Caco-2 (cell line): ENCODE measurements around the gene FXYD7. TPM values are rescaled to one million over a fixed set of nuclear protein-coding genes. Genes with fewer than 3 reads are reported as not detected.

Experiments
- BruUV-seq: library from RNA; stranded (reverse); fragments of 400-500 nt; replicated peaks from 2 replicates; lab custom pipeline; 2021; lab: Mats Ljungman, UMichigan
- CTCF ChIA-PET: fragments of 300-600 bp; sonication (Branson Sonifier 250); formaldehyde crosslinking; loops from one replicate; lab custom pipeline; 2022; ENCODE audit warnings: antibody characterized with exemption; lab: Charles Lee
- POLR2A ChIA-PET: fragments of 300-600 bp; sonication (Branson Sonifier 250); formaldehyde crosslinking; loops from one replicate; lab custom pipeline; 2022; ENCODE audit warnings: antibody characterized with exemption; lab: Charles Lee
- DNase-seq, 2 experiments: peaks; one replicate each; pipeline versions ENCODE4 v3.0.0 to v3.0.0-alpha.2; 2020 to 2022
- H3K27me3 ChIP-seq: replicated peaks from 2 replicates; pipeline ENCODE4 v1.6.0; 2011; ENCODE audit warnings: low read length; ENCODE audit not compliant: control insufficient read depth, insufficient read depth
- H3K36me3 ChIP-seq: 2 replicates; pipeline ENCODE4 v1.5.1; 2011; ENCODE audit warnings: low read length; ENCODE audit not compliant: control insufficient read depth, insufficient read depth
- H3K4me1 ChIP-seq: fragments of 250-450 bp; sonication (Bioruptor Pico); 2 replicates; pipeline ENCODE4 v1.5.1; 2020; ENCODE audit warnings: mild to moderate bottlenecking
- H3K4me3 ChIP-seq: 2 replicates; pipeline ENCODE4 v1.5.1; 2011; ENCODE audit warnings: low read depth, mild to moderate bottlenecking, control low read depth, low read length
- H3K9me3 ChIP-seq: fragments of 250-450 bp; sonication (Bioruptor Pico); 2 replicates; pipeline ENCODE4 v1.5.1; 2020; ENCODE audit warnings: mild to moderate bottlenecking, moderate library complexity
- H3K27ac Mint-ChIP-seq: one replicate; pipeline ENCODE4 v1.8.0; 2022; ENCODE audit warnings: mixed read lengths; ENCODE audit not compliant: unreplicated experiment
- H3K27me3 Mint-ChIP-seq: one replicate; pipeline ENCODE4 v1.8.0; 2022; ENCODE audit warnings: mixed read lengths; ENCODE audit not compliant: insufficient read depth, unreplicated experiment
- H3K36me3 Mint-ChIP-seq: one replicate; pipeline ENCODE4 v1.8.0; 2022; ENCODE audit warnings: mild to moderate bottlenecking, mixed read lengths; ENCODE audit not compliant: insufficient read depth, unreplicated experiment
- H3K4me1 Mint-ChIP-seq: one replicate; pipeline ENCODE4 v1.8.0; 2022; ENCODE audit warnings: low read depth, mixed read lengths; ENCODE audit not compliant: unreplicated experiment
- H3K4me3 Mint-ChIP-seq: one replicate; pipeline ENCODE4 v1.8.0; 2022; ENCODE audit warnings: mild to moderate bottlenecking, moderate library complexity, mixed read lengths; ENCODE audit not compliant: unreplicated experiment
- H3K9me3 Mint-ChIP-seq: one replicate; pipeline ENCODE4 v1.8.0; 2022; ENCODE audit warnings: mixed read lengths; ENCODE audit not compliant: unreplicated experiment
- CTCF ChIP-seq, 2 experiments: fragments of 200-600 bp in 1 of 2; IDR thresholded peaks; 1 replicate in 1 of 2; 2 replicates in 1 of 2; pipeline versions ENCODE4 v1.5.1 to v1.8.0; 2011 to 2022; ENCODE audit warnings: antibody characterized with exemption in 1 of 2, control low read depth in 1 of 2, inconsistent platforms in 1 of 2, low read depth in 1 of 2, low read length in 1 of 2, mild to moderate bottlenecking in 1 of 2, moderate library complexity in 1 of 2; ENCODE audit not compliant: insufficient read depth in 1 of 2, severe bottlenecking in 1 of 2, unreplicated experiment in 1 of 2
- intact Hi-C: fragments of 100-400 bp; cut with micrococcal nuclease; formaldehyde crosslinking; loops from one replicate; pipeline ENCODE4 v1.10.0; 2022; ENCODE audit not compliant: unreplicated experiment
- total RNA-seq: library from RNA; stranded (reverse); gene quantifications from 2 replicates; pipeline ENCODE4 v1.2.3, GENCODE V29; 2022

The FXYD7 gene
- total RNA-seq, 1 experiment from 2014 or later, result not detected

- TF ChIP-seq CTCF (IDR thresholded peaks at IDR 0.05; ENCODE audit: insufficient read depth in 1 of 2, low read depth in 1 of 2, low read length in 1 of 2, severe bottlenecking in 1 of 2, unreplicated experiment in 1 of 2), result no peak
- no peaks in the 10 kb centered on the region for H3K9me3 Mint-ChIP-seq
- H3K27me3 Mint-ChIP-seq, result no peaks in the 10 kb centered on the region
- no TSS peak for BruUV-seq
- Histone ChIP-seq H3K36me3 (no peaks in the 10 kb centered on the region), H3K9me3 (no peaks in the 10 kb centered on the region; the same call in 1 of the 2 replicates), H3K4me1 (peaks cover 9% of the 10 kb centered on the region; the same call in 1 of the 2 replicates), H3K4me3 (no peak overlapping the region), H3K27me3 (no peaks in the 10 kb centered on the region)
- H3K4me1 Mint-ChIP-seq, result peaks cover 7% of the 10 kb centered on the region
- ChIA-PET POLR2A (no interaction called here), CTCF (no interaction called here)
- DNase-seq, result no peak
- no peaks in the 10 kb centered on the region for H3K36me3 Mint-ChIP-seq
- no peak overlapping the region for H3K4me3 Mint-ChIP-seq
- intact Hi-C loops, result no loop called here
- no peak overlapping the region for H3K27ac Mint-ChIP-seq
These were observed 60.0 kb downstream of the FXYD7 start for GRCh38 chr19:35202722-35203688.

Other genes starting within 250 kb of the FXYD7 start
- 5.2 and 5.6 TPM in 2 replicates for gene ZNF30, start 216.4 kb upstream of the FXYD7 start, total RNA-seq
- 4.5 and 5.6 TPM in 2 replicates for gene ZNF792, start 179.0 kb upstream of the FXYD7 start, total RNA-seq
- 110 and 132 TPM in 2 replicates for gene GRAMD1A, start 142.9 kb upstream of the FXYD7 start, total RNA-seq
- gene SCN1B, start 112.8 kb upstream of the FXYD7 start, total RNA-seq, result 1.7 and 1.9 TPM in 2 replicates
- 20.8 and 21.1 TPM in 2 replicates for gene HPN, start 101.5 kb upstream of the FXYD7 start, total RNA-seq
- gene FXYD3, start 27.4 kb upstream of the FXYD7 start, total RNA-seq, result 26.8 and 36.7 TPM in 2 replicates
- gene LGI4, start 8.2 kb upstream of the FXYD7 start, total RNA-seq, result 0.37 and 0.43 TPM in 2 replicates
- not detected in 2 replicates for gene FXYD1, start 4.4 kb upstream of the FXYD7 start, total RNA-seq
- 20.2 and 20.4 TPM in 2 replicates for gene FXYD5, start 11.5 kb downstream of the FXYD7 start, total RNA-seq
- not detected in 2 replicates for gene FAM187B, start 85.5 kb downstream of the FXYD7 start, total RNA-seq
- gene LSR, start 105.7 kb downstream of the FXYD7 start, total RNA-seq, result 172 and 197 TPM in 2 replicates
- gene USF2, start 125.7 kb downstream of the FXYD7 start, total RNA-seq, result 105 and 108 TPM in 2 replicates
- gene HAMP, start 139.3 kb downstream of the FXYD7 start, total RNA-seq, result not detected in 2 replicates
- gene MAG, start 148.9 kb downstream of the FXYD7 start, total RNA-seq, result 0.41 TPM in 1 of 2 replicates, not detected in the other
- not detected in 2 replicates for gene CD22, start 185.9 kb downstream of the FXYD7 start, total RNA-seq
- not detected in 2 replicates for gene FFAR1, start 204.6 kb downstream of the FXYD7 start, total RNA-seq
- gene FFAR3, start 215.2 kb downstream of the FXYD7 start, total RNA-seq, result not detected in 2 replicates
- gene GPR42, start 227.8 kb downstream of the FXYD7 start, total RNA-seq, result not detected in 2 replicates